HepG2 (cell line): ENCODE results near the gene FOXA1. TPM values are rescaled to one million over a fixed set of nuclear protein-coding genes. Genes with fewer than 3 reads are reported as not detected.

Experiments
- GFI1 ChIP-seq: sonication (generic); formaldehyde crosslinking; IDR thresholded peaks from 2 replicates; pipeline ENCODE4 v1.5.0; 2020; ENCODE audit warnings: missing genetic modification reagents, mild to moderate bottlenecking, borderline replicate concordance
- JUND ChIP-seq: sonication (generic); formaldehyde crosslinking; IDR thresholded peaks from 2 replicates; pipeline ENCODE4 v1.8.0; 2022; ENCODE audit warnings: mild to moderate bottlenecking, missing genetic modification reagents
- KDM2A ChIP-seq: sonication (generic); formaldehyde crosslinking; IDR thresholded peaks from 2 replicates; pipeline ENCODE4 v1.4.0; 2020; ENCODE audit warnings: low read depth, missing genetic modification reagents, borderline replicate concordance
- MTA3 ChIP-seq: sonication (generic); formaldehyde crosslinking; IDR thresholded peaks from 2 replicates; pipeline ENCODE4 v1.4.0; 2020; ENCODE audit warnings: missing genetic modification reagents
- SYNCRIP ChIP-seq: fragments of 200-400 bp; formaldehyde crosslinking; IDR thresholded peaks from 2 replicates; pipeline ENCODE4 v1.6.1; 2018; ENCODE audit warnings: mild to moderate bottlenecking, low read depth, low read length; ENCODE audit not compliant: insufficient read depth
- TBL1XR1 ChIP-seq: fragments of 150-350 bp; IDR thresholded peaks from 2 replicates; pipeline ENCODE4 v1.6.1; 2014; ENCODE audit warnings: borderline replicate concordance, low read length; ENCODE audit not compliant: partially characterized antibody
- TGIF2 ChIP-seq: IDR thresholded peaks from 2 replicates; pipeline ENCODE4 v1.6.1; 2016; ENCODE audit warnings: control low read depth, missing compliant biosample characterization
- TSC22D2 ChIP-seq: sonication (generic); formaldehyde crosslinking; IDR thresholded peaks from 2 replicates; pipeline ENCODE4 v1.5.1; 2020; ENCODE audit warnings: missing genetic modification reagents, mild to moderate bottlenecking, borderline replicate concordance
- ZBTB21 ChIP-seq: sonication (generic); formaldehyde crosslinking; IDR thresholded peaks from 2 replicates; pipeline ENCODE4 v1.4.0; 2020; ENCODE audit warnings: missing genetic modification reagents
- ZEB1 ChIP-seq: IDR thresholded peaks from 2 replicates; pipeline ENCODE4 v1.6.1; 2012; ENCODE audit warnings: mild to moderate bottlenecking, low read depth, inconsistent platforms; ENCODE audit not compliant: insufficient replicate concordance
- ZFP62 ChIP-seq: sonication (generic); formaldehyde crosslinking; IDR thresholded peaks from 2 replicates; pipeline ENCODE4 v1.4.0; 2020; ENCODE audit warnings: missing genetic modification reagents
- ZNF260 ChIP-seq: sonication (generic); formaldehyde crosslinking; IDR thresholded peaks from 2 replicates; pipeline ENCODE4 v1.4.0; 2020; ENCODE audit warnings: missing genetic modification reagents, low read depth, mild to moderate bottlenecking, borderline replicate concordance
- ZNF274 ChIP-seq: sonication (generic); formaldehyde crosslinking; IDR thresholded peaks from 2 replicates; pipeline ENCODE4 v1.5.1; 2020; ENCODE audit warnings: mild to moderate bottlenecking, missing genetic modification reagents
- ZNF34 ChIP-seq: sonication (generic); formaldehyde crosslinking; IDR thresholded peaks from 2 replicates; pipeline ENCODE4 v1.4.0; 2020; ENCODE audit warnings: mild to moderate bottlenecking, missing genetic modification reagents, borderline replicate concordance
- ZNF510 ChIP-seq: sonication (generic); formaldehyde crosslinking; IDR thresholded peaks from 2 replicates; pipeline ENCODE4 v1.4.0; 2020; ENCODE audit warnings: low read depth, mild to moderate bottlenecking, missing genetic modification reagents
- ZNF564 ChIP-seq: sonication (generic); formaldehyde crosslinking; IDR thresholded peaks from 2 replicates; pipeline ENCODE4 v1.8.1; 2023; ENCODE audit warnings: mild to moderate bottlenecking, missing genetic modification reagents
- ZNF607 ChIP-seq: sonication (generic); formaldehyde crosslinking; IDR thresholded peaks from 2 replicates; pipeline ENCODE4 v1.5.1; 2020; ENCODE audit warnings: missing genetic modification reagents, mild to moderate bottlenecking, borderline replicate concordance
- ZNF644 ChIP-seq: IDR thresholded peaks from 2 replicates; pipeline ENCODE4 v1.6.1; 2016; ENCODE audit warnings: low read depth
- polyA plus RNA-seq, 8 experiments: library from polyadenylated mRNA; depleted of rRNA in 3 of 8; stranded (reverse) in 7 of 8; unstranded in 1 of 8; fragments of >200 nt; fragmentation: Illumina TruSeq in 4 of 8; extraction: Trizol in 4 of 8; gene quantifications; 2 replicates each; pipeline versions ENCODE4 v1.2.1 to v1.2.3, GENCODE V29; 2011 to 2016; ENCODE audit warnings: low read depth in 4 of 8, missing spikeins in 1 of 8, mixed read lengths in 1 of 8; ENCODE audit not compliant: insufficient read depth in 1 of 8
- total RNA-seq, 5 experiments: library from RNA; depleted of rRNA; stranded (reverse); fragments of >200 nt; fragmentation: Illumina TruSeq; extraction: Trizol; gene quantifications; 2 replicates each; pipeline ENCODE4 v1.2.3, GENCODE V29; 2016; ENCODE audit warnings: low read depth in 1 of 5
- TF ChIP-seq, protein P1 (sequence below): sonication (generic); formaldehyde crosslinking; IDR thresholded peaks from 2 replicates; pipeline ENCODE4 v1.4.0; 2020; ENCODE audit warnings: missing genetic modification reagents
- TF ChIP-seq, protein P2 (sequence below): fragments of 450-650 bp; IDR thresholded peaks from 2 replicates; pipeline ENCODE4 v1.6.1; 2017
- TF ChIP-seq, protein P3 (sequence below): IDR thresholded peaks from 2 replicates; pipeline ENCODE4 v1.6.1; 2016; ENCODE audit warnings: missing biosample characterization, missing genetic modification reagents, low read depth
- TF ChIP-seq, protein P4 (sequence below): sonication (generic); formaldehyde crosslinking; IDR thresholded peaks from 2 replicates; pipeline ENCODE4 v1.5.1; 2020; ENCODE audit warnings: mild to moderate bottlenecking, missing genetic modification reagents, moderate library complexity

FOXA1 gene
- total and polyA plus RNA-seq, 2 of the 13 experiments (the other 11 are each of a cell fraction or from before 2014, with no cell fraction given): 43.4 to 58.6 TPM

DNA sequence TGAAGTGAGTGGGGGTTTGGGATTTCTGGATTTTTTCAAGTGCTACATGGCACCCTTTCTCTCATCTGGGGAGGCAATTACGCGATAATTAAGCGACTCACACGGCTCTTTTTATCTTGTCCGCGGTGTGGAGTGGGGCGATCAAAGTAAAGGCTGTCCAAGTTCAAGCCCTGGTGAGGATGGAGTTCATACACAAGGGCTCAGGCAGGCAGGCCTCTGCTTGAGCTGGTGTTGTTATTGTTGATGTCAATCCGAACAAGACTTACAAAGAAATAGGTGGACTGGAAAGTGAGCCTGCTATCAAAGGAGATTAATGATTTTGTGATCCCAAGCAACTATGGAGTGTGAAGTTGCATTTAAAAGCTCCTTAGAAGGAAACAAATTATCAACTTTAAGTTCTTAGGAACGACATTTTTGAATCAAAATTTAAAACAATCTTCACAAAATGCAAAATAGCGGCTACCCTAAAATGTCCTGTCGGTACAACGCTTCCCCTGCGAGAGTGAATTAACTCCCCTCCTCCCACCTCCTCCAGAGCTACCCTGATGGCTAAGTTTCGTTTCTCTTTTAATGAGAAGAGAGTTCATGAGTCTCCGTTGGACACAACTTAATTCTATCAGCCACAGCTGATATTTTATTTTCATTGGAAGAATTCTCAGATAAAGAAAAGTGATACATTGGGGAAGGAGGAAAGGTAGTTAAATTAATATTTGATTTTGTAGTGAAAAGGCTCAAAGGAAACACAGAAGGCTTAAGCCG is 5.9 kb downstream of the FOXA1 start (continued):
- no peak for TF ChIP-seq GFI1 (CRISPR knock-in tag)
- TF ChIP-seq ZNF274: no peak
- no peak for TF ChIP-seq ZFP62 (CRISPR knock-in tag)
- TF ChIP-seq ZBTB21 (CRISPR knock-in tag): no peak
- TF ChIP-seq ZNF34 (CRISPR knock-in tag): 0 out of 2 replicates have a peak, but pooled peaks have one; percentile 59
- TF ChIP-seq TGIF2 (CRISPR knock-in tag): no peak
- TF ChIP-seq, protein P1, sequence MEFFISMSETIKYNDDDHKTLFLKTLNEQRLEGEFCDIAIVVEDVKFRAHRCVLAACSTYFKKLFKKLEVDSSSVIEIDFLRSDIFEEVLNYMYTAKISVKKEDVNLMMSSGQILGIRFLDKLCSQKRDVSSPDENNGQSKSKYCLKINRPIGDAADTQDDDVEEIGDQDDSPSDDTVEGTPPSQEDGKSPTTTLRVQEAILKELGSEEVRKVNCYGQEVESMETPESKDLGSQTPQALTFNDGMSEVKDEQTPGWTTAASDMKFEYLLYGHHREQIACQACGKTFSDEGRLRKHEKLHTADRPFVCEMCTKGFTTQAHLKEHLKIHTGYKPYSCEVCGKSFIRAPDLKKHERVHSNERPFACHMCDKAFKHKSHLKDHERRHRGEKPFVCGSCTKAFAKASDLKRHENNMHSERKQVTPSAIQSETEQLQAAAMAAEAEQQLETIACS (CRISPR knock-in tag): no peak; the same call in 1 of the 2 replicates
- no peak; the same call in 1 of the 2 replicates for TF ChIP-seq ZNF564 (CRISPR knock-in tag)
- no peak for TF ChIP-seq ZNF510 (CRISPR knock-in tag)
- TF ChIP-seq, protein P2, sequence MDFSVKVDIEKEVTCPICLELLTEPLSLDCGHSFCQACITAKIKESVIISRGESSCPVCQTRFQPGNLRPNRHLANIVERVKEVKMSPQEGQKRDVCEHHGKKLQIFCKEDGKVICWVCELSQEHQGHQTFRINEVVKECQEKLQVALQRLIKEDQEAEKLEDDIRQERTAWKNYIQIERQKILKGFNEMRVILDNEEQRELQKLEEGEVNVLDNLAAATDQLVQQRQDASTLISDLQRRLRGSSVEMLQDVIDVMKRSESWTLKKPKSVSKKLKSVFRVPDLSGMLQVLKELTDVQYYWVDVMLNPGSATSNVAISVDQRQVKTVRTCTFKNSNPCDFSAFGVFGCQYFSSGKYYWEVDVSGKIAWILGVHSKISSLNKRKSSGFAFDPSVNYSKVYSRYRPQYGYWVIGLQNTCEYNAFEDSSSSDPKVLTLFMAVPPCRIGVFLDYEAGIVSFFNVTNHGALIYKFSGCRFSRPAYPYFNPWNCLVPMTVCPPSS: no peak
- no peak for TF ChIP-seq TBL1XR1
- no peak for TF ChIP-seq ZEB1
- TF ChIP-seq, protein P3, sequence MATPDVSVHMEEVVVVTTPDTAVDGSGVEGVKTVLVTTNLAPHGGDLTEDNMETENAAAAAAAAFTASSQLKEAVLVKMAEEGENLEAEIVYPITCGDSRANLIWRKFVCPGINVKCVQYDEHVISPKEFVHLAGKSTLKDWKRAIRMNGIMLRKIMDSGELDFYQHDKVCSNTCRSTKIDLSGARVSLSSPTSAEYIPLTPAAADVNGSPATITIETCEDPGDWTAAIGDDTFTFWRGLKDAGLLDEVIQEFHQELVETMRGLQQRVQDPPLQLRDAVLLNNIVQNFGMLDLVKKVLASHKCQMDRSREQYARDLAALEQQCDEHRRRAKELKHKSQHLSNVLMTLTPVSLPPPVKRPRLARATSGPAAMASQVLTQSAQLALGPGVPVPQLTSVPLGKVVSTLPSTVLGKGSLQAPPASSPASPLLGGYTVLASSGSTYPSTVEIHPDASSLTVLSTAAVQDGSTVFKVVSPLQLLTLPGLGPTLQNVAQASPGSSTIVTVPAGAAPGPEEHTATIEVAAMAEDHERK (CRISPR knock-in tag): no peak
- no peak for TF ChIP-seq ZNF260 (CRISPR knock-in tag)
- no peak for TF ChIP-seq ZNF644 (CRISPR knock-in tag)
- no peak for TF ChIP-seq ZNF607 (CRISPR knock-in tag)
- TF ChIP-seq, protein P4, sequence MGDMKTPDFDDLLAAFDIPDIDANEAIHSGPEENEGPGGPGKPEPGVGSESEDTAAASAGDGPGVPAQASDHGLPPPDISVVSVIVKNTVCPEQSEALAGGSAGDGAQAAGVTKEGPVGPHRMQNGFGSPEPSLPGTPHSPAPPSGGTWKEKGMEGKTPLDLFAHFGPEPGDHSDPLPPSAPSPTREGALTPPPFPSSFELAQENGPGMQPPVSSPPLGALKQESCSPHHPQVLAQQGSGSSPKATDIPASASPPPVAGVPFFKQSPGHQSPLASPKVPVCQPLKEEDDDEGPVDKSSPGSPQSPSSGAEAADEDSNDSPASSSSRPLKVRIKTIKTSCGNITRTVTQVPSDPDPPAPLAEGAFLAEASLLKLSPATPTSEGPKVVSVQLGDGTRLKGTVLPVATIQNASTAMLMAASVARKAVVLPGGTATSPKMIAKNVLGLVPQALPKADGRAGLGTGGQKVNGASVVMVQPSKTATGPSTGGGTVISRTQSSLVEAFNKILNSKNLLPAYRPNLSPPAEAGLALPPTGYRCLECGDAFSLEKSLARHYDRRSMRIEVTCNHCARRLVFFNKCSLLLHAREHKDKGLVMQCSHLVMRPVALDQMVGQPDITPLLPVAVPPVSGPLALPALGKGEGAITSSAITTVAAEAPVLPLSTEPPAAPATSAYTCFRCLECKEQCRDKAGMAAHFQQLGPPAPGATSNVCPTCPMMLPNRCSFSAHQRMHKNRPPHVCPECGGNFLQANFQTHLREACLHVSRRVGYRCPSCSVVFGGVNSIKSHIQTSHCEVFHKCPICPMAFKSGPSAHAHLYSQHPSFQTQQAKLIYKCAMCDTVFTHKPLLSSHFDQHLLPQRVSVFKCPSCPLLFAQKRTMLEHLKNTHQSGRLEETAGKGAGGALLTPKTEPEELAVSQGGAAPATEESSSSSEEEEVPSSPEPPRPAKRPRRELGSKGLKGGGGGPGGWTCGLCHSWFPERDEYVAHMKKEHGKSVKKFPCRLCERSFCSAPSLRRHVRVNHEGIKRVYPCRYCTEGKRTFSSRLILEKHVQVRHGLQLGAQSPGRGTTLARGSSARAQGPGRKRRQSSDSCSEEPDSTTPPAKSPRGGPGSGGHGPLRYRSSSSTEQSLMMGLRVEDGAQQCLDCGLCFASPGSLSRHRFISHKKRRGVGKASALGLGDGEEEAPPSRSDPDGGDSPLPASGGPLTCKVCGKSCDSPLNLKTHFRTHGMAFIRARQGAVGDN: no peak
- TF ChIP-seq KDM2A (CRISPR knock-in tag): no peak
- TF ChIP-seq SYNCRIP: no peak
- no peak for TF ChIP-seq MTA3 (CRISPR knock-in tag)
- TF ChIP-seq JUND: no peak
- TF ChIP-seq TSC22D2 (CRISPR knock-in tag): 0 out of 2 replicates have a peak, but pooled peaks have one; percentile 25
